Transverse colon (tissue), 4 donors: ENCODE results near the gene PABPC3. TPM values are rescaled to one million over a fixed set of nuclear protein-coding genes. Genes with fewer than 3 reads are reported as not detected.

Experiments
- DNase-seq: peaks from one replicate; pipeline ENCODE4 v3.0.0-alpha.2; 2019
- H3K27ac ChIP-seq, 4 donors: fragments of 200-600 bp; sonication (generic); 2 replicates each; pipeline ENCODE4 v1.5.1; 2016 to 2018; ENCODE audit warnings: inconsistent platforms in 4 of 4
- H3K27me3 ChIP-seq: fragments of 200-600 bp; sonication (generic); 2 replicates; pipeline ENCODE4 v1.5.1; 2017; ENCODE audit warnings: inconsistent platforms
- H3K36me3 ChIP-seq, 4 donors: fragments of 200-600 bp; sonication (generic); 2 replicates each; pipeline ENCODE4 v1.5.1; 2017 to 2019; ENCODE audit warnings: inconsistent platforms in 4 of 4
- H3K4me1 ChIP-seq, 4 donors: fragments of 200-600 bp; sonication (generic); 2 replicates each; pipeline ENCODE4 v1.5.1; 2017 to 2020; ENCODE audit warnings: inconsistent platforms in 4 of 4
- H3K4me3 ChIP-seq, 4 donors: fragments of 200-600 bp; sonication (generic); 1 replicate in 1 of 4; 2 replicates in 3 of 4; pipeline versions ENCODE4 v1.5.1 to v1.6.1; 2017 to 2019; ENCODE audit warnings: inconsistent platforms in 4 of 4
- H3K9me3 ChIP-seq, 2 donors: fragments of 200-600 bp; sonication (generic); 2 replicates each; pipeline ENCODE4 v1.5.1; 2017 to 2019; ENCODE audit warnings: inconsistent platforms in 2 of 2
- EP300 ChIP-seq: sonication (generic); formaldehyde crosslinking; IDR thresholded peaks from one replicate; pipeline ENCODE4 v1.6.1; 2017; ENCODE audit warnings: antibody characterized with exemption, low read depth
- POLR2A ChIP-seq: fragments of 450-650 bp; IDR thresholded peaks from one replicate; pipeline ENCODE4 v1.6.1; 2016; ENCODE audit warnings: antibody characterized with exemption, mild to moderate bottlenecking, moderate library complexity
- POLR2AphosphoS5 ChIP-seq, 3 donors: sonication (generic); formaldehyde crosslinking; IDR thresholded peaks; one replicate each; pipeline ENCODE4 v1.6.1; 2016; ENCODE audit warnings: antibody characterized with exemption in 3 of 3
- WGBS, 2 donors: methylation state at CpG; one replicate each; pipeline ENCODE4 v1.1.5; 2018; ENCODE audit warnings: low coverage in 1 of 2; 5-methylcytosine and 5-hydroxymethylcytosine counted together
- in situ Hi-C, 4 donors: fragments of 200-750 bp; cut with MboI; loops; one replicate each; pipeline versions ENCODE4 v1.15.0 to v1.15.1; 2017; ENCODE audit warnings: low sequenced_read_pairs in 3 of 4, low pct_ligation_motif_present in 1 of 4, low pct_unique_long_range_greater_than_20kb in 1 of 4
- intact Hi-C: fragments of 100-400 bp; cut with DNase I; formaldehyde crosslinking; loops from one replicate; pipeline ENCODE4 v1.15.1; 2023; ENCODE audit warnings: low total_unique reads
- total RNA-seq, 4 donors: library from RNA; depleted of rRNA; stranded (reverse); fragments of >200 nt; gene quantifications; one replicate each; pipeline ENCODE4 v1.1.0, GENCODE V29; 2016
- TF ChIP-seq, protein P1 (sequence below), 5 experiments: fragments of 200-600 bp in 3 of 5; fragments of 450-650 bp in 2 of 5; sonication (generic) in 3 of 5; IDR thresholded peaks; 1 replicate in 2 of 5; 2 replicates in 3 of 5; pipeline ENCODE4 v1.5.1; 2016 to 2017; ENCODE audit warnings: antibody characterized with exemption in 5 of 5, inconsistent platforms in 3 of 5, mild to moderate bottlenecking in 2 of 5, moderate library complexity in 1 of 5

PABPC3 gene
- total RNA-seq, 4 donors from 2014 or later: 0.14 to 0.20 TPM; not detected in 2

DNA sequence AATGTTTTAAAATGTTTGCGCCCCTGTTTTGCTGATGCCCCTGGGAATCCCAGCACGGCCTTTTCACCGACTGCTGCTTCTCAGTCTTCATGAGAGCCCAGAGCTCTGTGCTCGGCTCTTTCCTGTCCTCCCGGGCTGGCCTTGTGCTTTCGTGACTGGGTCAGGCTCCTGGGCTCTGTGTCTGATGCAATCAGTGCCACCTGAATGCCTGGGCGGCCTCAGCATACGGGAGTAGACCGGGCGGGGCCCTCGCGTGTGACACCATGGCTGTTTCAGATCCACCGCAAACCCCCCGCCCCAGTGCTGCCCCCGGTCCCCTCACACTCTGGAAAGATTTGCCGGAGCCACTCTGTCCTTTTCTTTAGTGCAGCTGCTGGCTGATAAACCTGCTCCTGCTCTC, 21.4 kb downstream of the PABPC3 start:
- H3K4me1 ChIP-seq: peaks cover 0 to 4% (median 0%) of the 10 kb centered on the region in 4 donors
- in situ Hi-C loops: no loop called here
- intact Hi-C loops: no loop called here
- no peaks in the 10 kb centered on the region for H3K9me3 ChIP-seq
- no peak overlapping the region for H3K27ac ChIP-seq
- TF ChIP-seq POLR2AphosphoS5 (IDR thresholded peaks at IDR 0.05) (no peak), EP300 (no peak), POLR2A (no peak)
- TF ChIP-seq, protein P1, sequence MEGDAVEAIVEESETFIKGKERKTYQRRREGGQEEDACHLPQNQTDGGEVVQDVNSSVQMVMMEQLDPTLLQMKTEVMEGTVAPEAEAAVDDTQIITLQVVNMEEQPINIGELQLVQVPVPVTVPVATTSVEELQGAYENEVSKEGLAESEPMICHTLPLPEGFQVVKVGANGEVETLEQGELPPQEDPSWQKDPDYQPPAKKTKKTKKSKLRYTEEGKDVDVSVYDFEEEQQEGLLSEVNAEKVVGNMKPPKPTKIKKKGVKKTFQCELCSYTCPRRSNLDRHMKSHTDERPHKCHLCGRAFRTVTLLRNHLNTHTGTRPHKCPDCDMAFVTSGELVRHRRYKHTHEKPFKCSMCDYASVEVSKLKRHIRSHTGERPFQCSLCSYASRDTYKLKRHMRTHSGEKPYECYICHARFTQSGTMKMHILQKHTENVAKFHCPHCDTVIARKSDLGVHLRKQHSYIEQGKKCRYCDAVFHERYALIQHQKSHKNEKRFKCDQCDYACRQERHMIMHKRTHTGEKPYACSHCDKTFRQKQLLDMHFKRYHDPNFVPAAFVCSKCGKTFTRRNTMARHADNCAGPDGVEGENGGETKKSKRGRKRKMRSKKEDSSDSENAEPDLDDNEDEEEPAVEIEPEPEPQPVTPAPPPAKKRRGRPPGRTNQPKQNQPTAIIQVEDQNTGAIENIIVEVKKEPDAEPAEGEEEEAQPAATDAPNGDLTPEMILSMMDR (IDR thresholded peaks at IDR 0.05): no peak
- H3K36me3 ChIP-seq: no peaks in the 10 kb centered on the region
- no peak for DNase-seq
- peaks cover 28% of the 10 kb centered on the region for H3K27me3 ChIP-seq
- 89% methylated on average over 16 of the region's 16 CpGs; no CpG with 5 or more reads in 1 of the 2 donors for WGBS, 2 donors
- H3K4me3 ChIP-seq: no peak overlapping the region

DNA sequence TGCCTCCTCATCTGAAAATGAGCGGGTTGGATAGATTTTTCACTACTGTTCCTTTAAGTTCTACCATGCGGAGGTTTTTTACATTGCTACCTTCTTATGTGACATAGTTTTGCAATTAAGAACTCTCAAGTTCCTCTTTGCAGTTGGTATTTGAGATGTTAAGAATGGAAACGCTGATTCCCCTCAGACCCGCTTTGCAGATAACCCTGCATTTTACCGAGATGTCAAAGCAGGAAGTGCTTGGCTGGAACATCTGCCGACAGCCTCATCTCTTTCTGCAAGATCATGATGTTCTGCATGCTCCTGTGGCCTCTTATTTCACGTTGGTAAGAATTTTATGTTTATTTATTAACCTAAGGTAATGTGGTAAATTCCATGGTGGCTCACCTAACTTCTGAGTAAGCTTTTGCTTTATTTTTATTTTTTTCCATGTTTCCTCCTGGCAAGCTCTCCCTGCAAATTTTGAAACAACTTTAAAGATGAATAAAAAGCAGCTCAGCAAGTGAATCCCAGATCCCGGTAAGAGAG, 22.5 kb downstream of the PABPC3 start:
- WGBS, 2 donors: 45 to 53% methylated on average over 8 of the region's 8 CpGs
- no peaks in the 10 kb centered on the region for H3K9me3 ChIP-seq
- H3K4me3 ChIP-seq: no peak overlapping the region
- H3K27me3 ChIP-seq: peaks cover 21% of the 10 kb centered on the region
- in situ Hi-C loops: no loop called here
- no peaks in the 10 kb centered on the region for H3K36me3 ChIP-seq
- intact Hi-C loops: no loop called here
- TF ChIP-seq, protein P1 (IDR thresholded peaks at IDR 0.05): no peak
- H3K27ac ChIP-seq: no peak overlapping the region
- DNase-seq: no peak
- H3K4me1 ChIP-seq: peaks cover 0 to 4% (median 0%) of the 10 kb centered on the region in 4 donors

DNA sequence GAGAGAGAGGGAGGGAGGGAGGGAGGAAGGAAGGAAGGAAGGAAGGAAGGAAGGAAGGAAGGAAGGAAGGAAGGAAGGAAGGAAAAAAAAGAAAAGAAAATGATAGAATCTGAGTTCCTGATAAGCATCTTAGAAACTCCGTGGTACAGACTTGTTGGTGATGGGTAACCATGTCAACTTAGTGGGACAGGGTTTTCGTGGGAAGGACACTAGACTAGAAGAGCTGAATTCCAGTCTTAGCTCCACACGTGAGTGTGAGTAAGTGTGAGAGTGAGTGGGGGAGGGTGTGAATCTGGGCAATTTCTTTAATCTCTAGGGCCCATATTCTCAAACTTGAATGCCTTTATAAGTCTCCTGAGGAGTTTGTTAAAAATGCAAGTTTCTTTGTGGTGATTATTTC, 35.0 kb downstream of the PABPC3 start:
- H3K4me3 ChIP-seq: no peak overlapping the region
- H3K36me3 ChIP-seq: no peaks in the 10 kb centered on the region
- no peaks in the 10 kb centered on the region for H3K4me1 ChIP-seq
- H3K27me3 ChIP-seq: peaks cover 5% of the 10 kb centered on the region
- in situ Hi-C loops: no loop called here
- intact Hi-C loops: no loop called here
- no peak overlapping the region for H3K27ac ChIP-seq
- WGBS, 2 donors: 44 to 61% methylated on average over 2 to 3 of the region's 3 CpGs
- H3K9me3 ChIP-seq: no peaks in the 10 kb centered on the region
- TF ChIP-seq, protein P1 (IDR thresholded peaks at IDR 0.05): no peak
- TF ChIP-seq EP300 (no peak), POLR2A (no peak), POLR2AphosphoS5 (IDR thresholded peaks at IDR 0.05) (no peak)
- no peak for DNase-seq

DNA sequence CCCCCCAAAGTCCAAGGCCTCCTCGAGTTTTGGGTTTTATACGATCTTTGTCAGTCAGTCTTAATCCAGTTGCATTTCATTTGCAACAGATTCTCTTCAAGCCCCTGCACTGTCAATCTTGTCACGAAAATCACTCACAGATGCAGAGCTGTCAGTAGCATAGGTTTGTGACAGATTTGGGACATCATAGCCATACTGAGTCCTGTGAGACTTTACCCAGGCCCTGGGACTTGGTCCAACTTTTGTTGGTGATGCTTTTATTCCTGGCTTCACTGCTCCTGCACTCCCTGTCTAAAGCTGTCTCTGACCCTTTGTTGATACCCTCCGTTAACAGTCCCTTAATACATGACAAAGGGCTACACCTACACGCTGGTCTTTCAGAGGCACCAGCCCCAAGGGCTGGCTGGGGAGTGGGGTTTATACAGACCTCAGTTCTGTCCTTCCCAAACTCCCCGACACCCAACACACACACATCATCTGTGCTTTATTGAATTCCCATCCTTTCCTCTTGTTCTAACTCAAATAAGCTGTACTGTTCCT, 36.0 kb downstream of the PABPC3 start:
- WGBS, 2 donors: 57 to 63% methylated on average over 5 to 6 of the region's 6 CpGs
- Histone ChIP-seq H3K27me3 (peaks cover 12% of the 10 kb centered on the region), H3K9me3 (no peaks in the 10 kb centered on the region)

More for the DNA sequence above, 36.0 kb downstream of the PABPC3 start:
- no peaks in the 10 kb centered on the region for H3K4me1 ChIP-seq
- no peaks in the 10 kb centered on the region for H3K36me3 ChIP-seq
- no peak overlapping the region for H3K27ac ChIP-seq
- intact Hi-C loops (no loop called here), in situ Hi-C loops (no loop called here)
- TF ChIP-seq POLR2A (no peak), POLR2AphosphoS5 (IDR thresholded peaks at IDR 0.05) (no peak), EP300 (no peak)
- TF ChIP-seq, protein P1 (IDR thresholded peaks at IDR 0.05): no peak
- DNase-seq: no peak
- no peak overlapping the region for H3K4me3 ChIP-seq
